ENCODE results near the gene ZNF521. TPM values are rescaled to one million over a fixed set of nuclear protein-coding genes. Genes with fewer than 3 reads are reported as not detected.
A peak's percentile ranks its signal among the peaks of the same experiment; 100 is the strongest.

ZNF521 gene
- total RNA-seq, 3 donors from 2014 or later: 30.2 to 67.5 (median 51.8) TPM

- Histone ChIP-seq H3K4me3 (no peak overlapping the region), H3K27me3 (no peaks in the 10 kb centered on the region), H3K4me1 (no peaks in the 10 kb centered on the region), H3K36me3 (no peaks in the 10 kb centered on the region), H3K27ac (no peak overlapping the region), H3K9me3 (no peaks in the 10 kb centered on the region)
- TF ChIP-seq POLR2A (IDR thresholded peaks at IDR 0.05): no peak
- TF ChIP-seq CTCF (IDR thresholded peaks at IDR 0.05): no peak
- no peak for TF ChIP-seq POLR2AphosphoS5 (IDR thresholded peaks at IDR 0.05)
- intact Hi-C loops (cut with DNase I; ENCODE audit: low total_unique reads): no loop called here
- DNase-seq (ENCODE audit: low spot score in 2 of 2): no peak
Measured at GRCh38 chr18:25099895-25100294, 252.1 kb downstream of the ZNF521 start.

DNA sequence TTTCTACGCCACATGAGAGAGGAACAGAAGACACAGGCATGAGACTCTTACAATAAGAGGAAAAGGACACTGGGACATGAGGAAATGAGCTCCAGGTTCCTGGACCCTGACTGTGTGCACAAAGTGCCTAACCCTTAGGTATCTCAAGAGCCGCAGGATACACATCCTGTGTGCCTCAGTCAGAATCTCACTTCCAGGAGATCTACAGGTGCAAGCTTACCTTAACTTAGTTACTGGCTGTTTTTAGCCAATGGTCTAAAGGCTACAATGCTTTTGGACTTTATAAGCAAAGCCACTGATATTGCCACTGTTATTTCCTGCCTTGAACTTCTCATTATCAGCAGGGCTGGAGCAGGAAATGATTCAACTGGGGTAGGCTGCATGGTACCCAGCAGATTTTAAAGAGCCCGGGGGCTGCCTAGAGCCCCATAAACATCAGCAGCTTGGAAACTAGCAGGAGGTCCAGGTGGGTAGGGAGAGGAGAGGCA, 254.4 kb downstream of the ZNF521 start:
- no peak overlapping the region for H3K4me3 ChIP-seq
- TF ChIP-seq CTCF (IDR thresholded peaks at IDR 0.05): no peak
- no peak for TF ChIP-seq POLR2A (IDR thresholded peaks at IDR 0.05)
- no peak for TF ChIP-seq POLR2AphosphoS5 (IDR thresholded peaks at IDR 0.05)
- DNase-seq (ENCODE audit: low spot score in 2 of 2): no peak
- H3K9me3 ChIP-seq: no peaks in the 10 kb centered on the region
- H3K27me3 ChIP-seq: no peaks in the 10 kb centered on the region
- intact Hi-C loops (cut with DNase I; ENCODE audit: low total_unique reads): no loop called here
- no peaks in the 10 kb centered on the region for H3K36me3 ChIP-seq
- peak overlapping the region in 1 of 2 donors; percentile 58 for H3K27ac ChIP-seq
- H3K4me1 ChIP-seq: no peaks in the 10 kb centered on the region

DNA sequence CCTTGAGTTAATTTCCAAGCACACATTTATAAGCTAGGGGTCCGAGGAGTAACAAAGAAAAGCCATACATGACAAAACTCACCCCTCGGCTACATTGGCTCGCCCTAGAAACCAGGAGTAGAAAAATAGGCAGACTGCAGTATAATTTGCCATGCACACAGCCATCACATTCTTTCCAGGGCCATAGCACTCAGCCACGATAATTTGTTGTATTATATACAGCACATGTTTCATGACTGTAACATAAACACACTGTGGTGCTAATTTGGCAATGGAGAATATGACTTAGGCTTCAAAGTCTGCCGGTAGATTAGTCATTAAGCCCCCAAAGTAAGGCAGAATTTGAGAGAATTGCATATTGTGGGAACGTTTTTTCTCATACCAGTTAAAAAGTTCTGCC, 254.9 kb downstream of the ZNF521 start:
- no peak overlapping the region for H3K4me3 ChIP-seq
- no peaks in the 10 kb centered on the region for H3K9me3 ChIP-seq
- no peak for DNase-seq (ENCODE audit: low spot score in 2 of 2)
- intact Hi-C loops (cut with DNase I; ENCODE audit: low total_unique reads): no loop called here
- no peaks in the 10 kb centered on the region for H3K36me3 ChIP-seq
- H3K27ac ChIP-seq: peak overlapping the region in 1 of 2 donors; percentile 58
- TF ChIP-seq POLR2A (IDR thresholded peaks at IDR 0.05): no peak
- H3K27me3 ChIP-seq: no peaks in the 10 kb centered on the region
- no peaks in the 10 kb centered on the region for H3K4me1 ChIP-seq

GRCh38 chr18:25093141-25093540, 258.8 kb downstream of the ZNF521 start:
- TF ChIP-seq POLR2AphosphoS5 (IDR thresholded peaks at IDR 0.05): no peak
- no peak for TF ChIP-seq POLR2A (IDR thresholded peaks at IDR 0.05)
- no peak for TF ChIP-seq CTCF (IDR thresholded peaks at IDR 0.05)
- peaks cover 4% of the 10 kb centered on the region for H3K36me3 ChIP-seq
- intact Hi-C loops (cut with DNase I; ENCODE audit: low total_unique reads): no loop called here

DNA sequence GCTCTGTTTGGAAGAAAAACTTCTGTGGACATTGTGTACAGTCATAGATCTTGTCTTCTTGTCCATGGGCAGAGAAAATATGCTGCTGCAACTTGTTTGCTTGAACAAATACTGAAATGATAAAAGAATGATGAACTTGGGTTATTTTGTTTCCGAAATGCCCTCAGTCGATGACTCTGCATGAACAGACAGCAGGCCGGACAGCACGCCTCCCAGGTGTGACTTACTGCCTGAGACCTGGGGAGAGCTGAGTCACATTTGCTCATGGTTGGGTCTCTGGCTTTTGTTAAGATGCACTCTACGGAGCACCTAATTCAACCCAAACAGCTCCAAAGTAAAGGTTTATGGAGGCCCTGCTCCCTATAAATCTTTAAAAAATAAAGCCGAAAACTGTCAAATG, 262.5 kb downstream of the ZNF521 start:
- Histone ChIP-seq H3K4me1 (no peaks in the 10 kb centered on the region), H3K4me3 (no peak overlapping the region), H3K36me3 (peaks cover 4% of the 10 kb centered on the region), H3K27ac (no peak overlapping the region), H3K9me3 (no peaks in the 10 kb centered on the region), H3K27me3 (no peaks in the 10 kb centered on the region)
- DNase-seq (ENCODE audit: low spot score in 2 of 2): no peak
- TF ChIP-seq CTCF (IDR thresholded peaks at IDR 0.05) (no peak), POLR2AphosphoS5 (IDR thresholded peaks at IDR 0.05) (no peak), POLR2A (IDR thresholded peaks at IDR 0.05) (no peak)
- intact Hi-C loops (cut with DNase I; ENCODE audit: low total_unique reads): no loop called here

More at GRCh38 chr18:25093141-25093540, 258.8 kb downstream of the ZNF521 start:
- H3K4me3 ChIP-seq: no peak overlapping the region
- no peak for DNase-seq (ENCODE audit: low spot score in 2 of 2)
- H3K27ac ChIP-seq: no peak overlapping the region
- H3K27me3 ChIP-seq: no peaks in the 10 kb centered on the region
- H3K9me3 ChIP-seq: no peaks in the 10 kb centered on the region
- H3K4me1 ChIP-seq: no peaks in the 10 kb centered on the region

GRCh38 chr18:25086876-25087275, 265.1 kb downstream of the ZNF521 start:
- intact Hi-C loops (cut with DNase I; ENCODE audit: low total_unique reads): no loop called here
- Histone ChIP-seq H3K27ac (no peak overlapping the region), H3K27me3 (no peaks in the 10 kb centered on the region), H3K4me1 (no peaks in the 10 kb centered on the region), H3K4me3 (no peak overlapping the region), H3K9me3 (no peaks in the 10 kb centered on the region), H3K36me3 (peaks cover 4% of the 10 kb centered on the region)
- TF ChIP-seq POLR2A (IDR thresholded peaks at IDR 0.05) (no peak), CTCF (IDR thresholded peaks at IDR 0.05) (no peak), POLR2AphosphoS5 (IDR thresholded peaks at IDR 0.05) (no peak)
- DNase-seq (ENCODE audit: low spot score in 2 of 2): no peak

Data from breast epithelium (tissue), 4 donors.